Erythroblast (primary cell): Measurements from ENCODE around the gene PRKCD.
A peak's percentile ranks its signal among the peaks of the same experiment; 100 is the strongest.

ENCODE experiments used
- DNase-seq, 2 experiments: peaks; one replicate each; lab custom pipeline; 2025; lab: John Stamatoyannopoulos, UW
- GATA1 ChIP-seq: IDR thresholded peaks from 2 replicates; pipeline ENCODE4 v1.6.1; 2011; ENCODE audit warnings: low read depth, mild to moderate bottlenecking, control low read depth, low read length, moderate library complexity
- POLR2A ChIP-seq: IDR thresholded peaks from 2 replicates; pipeline ENCODE4 v1.6.1; 2011; ENCODE audit warnings: mild to moderate bottlenecking, low read length

Gene PRKCD

DNA sequence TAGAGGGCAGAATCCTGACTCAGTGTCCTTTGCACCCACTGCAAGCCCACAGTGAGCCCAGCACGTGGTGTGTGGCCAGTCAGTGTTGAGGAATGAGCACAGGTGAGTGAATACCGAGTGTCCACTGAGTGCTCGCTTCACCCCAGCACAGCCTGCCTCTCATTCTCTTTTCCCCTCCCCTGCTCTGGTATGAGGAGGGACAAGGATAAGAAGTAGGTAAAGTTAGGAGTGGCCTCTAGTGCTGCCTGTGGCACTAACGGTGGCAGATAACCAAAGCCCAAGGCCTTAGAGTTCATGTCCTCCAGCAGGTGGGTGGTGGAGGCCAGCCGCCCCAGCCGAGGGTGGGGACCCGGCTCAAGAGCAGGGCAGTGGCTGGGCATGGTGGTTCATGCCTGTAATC is 38.0 kb downstream of the PRKCD start:
- no peak for DNase-seq
- TF ChIP-seq POLR2A (no peak), GATA1 (no peak)

DNA sequence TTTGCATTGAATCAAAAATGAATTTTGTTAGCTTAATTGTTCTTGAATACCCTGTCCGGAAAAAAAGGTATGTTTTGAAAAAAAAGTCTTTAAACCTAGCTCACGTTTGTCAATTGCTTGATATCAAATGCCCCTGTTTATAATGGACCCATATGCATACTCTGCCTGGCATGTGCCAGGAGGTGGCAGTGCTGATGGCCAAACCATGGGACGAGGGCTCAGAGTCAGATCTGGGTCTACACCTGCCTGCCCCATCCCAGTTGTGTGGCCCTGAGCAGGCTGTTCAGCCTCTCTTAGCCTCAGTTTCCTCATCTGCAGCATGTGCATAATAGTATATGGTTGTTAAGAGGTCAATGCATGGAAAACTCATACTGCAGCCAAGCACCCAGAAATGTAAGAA is 38.8 kb downstream of the PRKCD start:
- no peak for DNase-seq
- TF ChIP-seq GATA1 (no peak), POLR2A (no peak)

DNA sequence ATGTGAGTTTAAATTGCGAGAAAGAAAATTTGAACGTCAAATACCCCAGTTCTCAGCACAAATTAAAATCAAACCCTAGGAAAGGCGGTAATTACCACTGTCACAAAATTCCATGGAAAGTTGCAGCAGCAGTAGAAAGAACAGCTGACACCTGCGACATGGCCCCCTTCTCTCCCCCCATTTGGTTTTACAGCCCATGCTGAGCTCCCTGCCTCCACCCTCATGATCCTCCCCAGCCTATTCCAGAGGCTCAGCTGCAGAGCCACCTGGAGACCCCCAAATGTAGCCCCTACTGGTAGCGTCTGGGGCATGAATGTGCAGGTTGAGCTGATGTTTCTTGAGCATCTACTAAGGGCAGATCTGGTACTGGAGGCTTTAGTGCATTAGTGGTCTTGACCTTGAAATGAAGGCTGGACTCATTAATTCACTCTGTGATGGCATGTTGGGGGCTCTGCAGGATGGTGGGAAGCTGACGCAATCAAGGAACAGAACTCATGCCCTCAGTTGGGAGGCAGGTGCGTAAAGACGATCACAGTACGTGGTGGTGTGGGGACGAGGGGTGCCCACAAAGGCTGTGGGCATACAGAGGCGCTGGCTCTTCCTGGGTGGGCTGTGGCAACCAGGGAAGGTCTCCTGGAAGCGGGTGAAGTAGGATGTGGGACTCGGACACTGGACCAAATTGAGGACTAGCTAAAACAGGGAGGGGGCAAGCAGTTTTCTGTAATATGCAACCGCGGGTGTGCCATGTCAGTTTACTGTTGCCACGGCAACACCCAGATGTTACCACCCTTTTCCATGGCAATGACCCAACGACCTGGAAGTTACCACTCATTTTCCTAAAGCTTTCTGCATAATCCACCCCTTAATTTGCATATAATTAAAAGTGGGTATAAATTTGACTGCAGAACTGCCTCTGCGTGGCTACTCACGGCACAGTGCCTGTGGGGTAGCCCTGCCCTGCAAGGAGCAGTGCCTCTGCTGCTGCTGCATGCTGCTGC is 39.8 kb downstream of the PRKCD start:
- no peak for DNase-seq
- no peak for TF ChIP-seq POLR2A
- TF ChIP-seq GATA1: no peak

DNA sequence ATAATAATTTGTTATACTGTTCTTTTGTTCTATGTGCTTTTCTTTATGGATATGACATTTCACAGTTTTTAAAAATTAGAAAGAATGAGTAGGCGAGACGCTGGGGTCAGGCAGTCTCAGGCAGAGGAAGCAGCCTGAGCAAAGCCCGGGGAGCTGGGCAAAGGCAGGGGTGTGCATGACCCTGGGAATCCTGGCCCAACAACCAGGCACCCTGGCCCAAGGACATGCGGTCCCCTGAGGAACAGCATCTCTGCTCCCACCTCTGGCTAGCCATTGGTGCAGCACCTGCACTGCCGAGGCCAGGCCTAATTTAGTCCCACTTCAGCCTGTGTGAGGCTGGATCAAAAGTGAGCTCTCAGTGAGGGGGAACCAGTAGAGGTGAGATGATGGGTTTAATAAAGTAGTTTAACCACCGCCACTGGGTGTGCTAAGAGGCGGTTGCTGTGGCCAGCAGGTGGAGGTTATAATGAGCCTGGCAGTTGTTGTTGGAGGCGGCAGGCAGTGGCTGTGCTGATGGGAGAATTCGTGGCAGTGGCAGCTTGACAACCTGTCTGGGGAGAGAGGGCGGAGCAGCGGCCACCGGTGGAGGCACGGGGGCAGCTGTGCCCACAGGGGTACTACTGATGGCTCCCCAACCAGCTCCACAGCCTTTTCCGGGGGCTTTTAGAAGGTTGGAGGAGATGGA is 41.5 kb downstream of the PRKCD start:
- no peak for DNase-seq
- TF ChIP-seq POLR2A (no peak), GATA1 (no peak)

DNA sequence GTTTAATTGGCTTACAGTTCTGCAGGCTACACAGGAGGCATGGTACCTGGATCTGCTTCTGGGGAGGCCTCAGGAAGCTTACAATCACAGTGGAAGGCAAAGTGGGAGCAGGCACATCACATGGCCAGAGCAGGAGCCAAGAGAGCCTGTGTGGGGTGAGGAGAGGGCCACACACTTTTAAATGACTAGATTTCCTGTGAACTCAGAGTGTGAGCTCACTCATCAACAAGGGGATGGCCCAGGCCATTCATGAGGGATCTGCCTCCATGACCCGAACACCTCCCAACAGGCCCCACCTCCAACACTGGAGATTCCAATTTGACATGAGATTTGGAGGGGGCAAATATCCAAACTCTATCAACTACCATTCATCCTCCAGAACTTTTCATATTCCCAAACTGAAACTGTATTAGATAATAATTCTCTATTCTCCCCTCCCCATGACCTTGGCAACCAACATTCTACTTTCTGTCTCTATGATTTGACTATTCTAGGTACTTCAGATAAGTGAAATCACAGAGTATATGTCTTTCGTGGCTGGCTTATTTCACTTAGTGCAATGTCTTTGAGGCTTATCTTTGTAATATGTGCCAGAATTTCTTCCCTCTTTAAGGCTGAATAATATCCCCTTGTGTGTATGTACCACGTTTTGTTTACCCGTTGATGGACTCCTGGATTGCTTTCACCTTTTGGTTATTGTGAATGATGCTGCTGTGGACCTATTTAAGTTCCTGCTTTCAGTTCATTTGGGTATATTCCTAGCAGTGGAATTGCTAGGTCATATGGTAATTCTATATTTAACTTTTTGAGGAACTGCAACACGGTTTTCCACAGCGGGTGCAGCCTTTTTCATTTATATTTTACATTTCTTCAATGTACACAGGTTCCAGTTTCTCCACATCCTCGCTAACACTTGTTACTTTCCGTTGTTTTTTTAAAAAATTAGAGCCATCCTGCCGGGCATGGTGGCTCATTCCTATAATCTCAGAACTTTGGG is 51.0 kb downstream of the PRKCD start:
- DNase-seq: no peak
- TF ChIP-seq POLR2A (no peak), GATA1 (no peak)

DNA sequence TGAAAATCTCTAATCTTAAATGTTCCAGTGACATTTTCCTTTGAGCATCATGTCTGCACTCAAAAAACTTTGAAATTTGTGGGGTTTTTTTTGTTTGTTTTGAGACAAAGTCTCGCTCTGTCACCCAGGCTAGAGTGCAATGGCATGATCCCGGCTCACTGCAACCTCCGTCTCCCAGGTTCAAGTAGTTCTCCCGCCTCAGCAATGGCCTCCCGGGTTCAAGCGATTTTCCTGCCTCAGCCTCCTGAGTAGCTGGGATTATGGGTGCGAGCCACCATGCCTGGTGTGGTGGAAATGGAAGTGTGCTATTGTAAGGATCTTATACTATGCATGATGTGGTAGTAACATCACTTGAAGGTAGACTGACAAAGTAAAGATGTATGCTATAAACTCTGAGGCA is 52.3 kb downstream of the PRKCD start:
- no peak for DNase-seq
- TF ChIP-seq POLR2A: no peak
- TF ChIP-seq GATA1: no peak

DNA sequence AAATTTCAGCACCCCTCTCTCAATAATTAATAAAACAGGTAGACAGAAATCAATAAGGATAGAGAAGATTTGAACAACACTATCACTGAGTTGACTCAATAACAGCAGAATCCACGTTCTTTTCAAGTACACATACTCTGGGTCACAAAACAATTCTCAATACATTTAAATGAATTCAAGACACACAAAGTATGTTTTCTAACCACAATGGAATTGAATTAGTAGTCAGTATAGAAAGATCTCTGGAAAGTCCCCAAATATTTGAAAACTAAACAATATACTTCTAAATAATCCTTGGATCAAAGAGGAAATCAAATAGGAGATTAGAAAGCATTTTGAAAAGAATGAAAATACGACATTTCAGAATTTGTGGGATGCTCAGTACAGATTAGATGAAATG is 54.8 kb downstream of the PRKCD start:
- DNase-seq: no peak
- TF ChIP-seq POLR2A (no peak), GATA1 (no peak)

DNA sequence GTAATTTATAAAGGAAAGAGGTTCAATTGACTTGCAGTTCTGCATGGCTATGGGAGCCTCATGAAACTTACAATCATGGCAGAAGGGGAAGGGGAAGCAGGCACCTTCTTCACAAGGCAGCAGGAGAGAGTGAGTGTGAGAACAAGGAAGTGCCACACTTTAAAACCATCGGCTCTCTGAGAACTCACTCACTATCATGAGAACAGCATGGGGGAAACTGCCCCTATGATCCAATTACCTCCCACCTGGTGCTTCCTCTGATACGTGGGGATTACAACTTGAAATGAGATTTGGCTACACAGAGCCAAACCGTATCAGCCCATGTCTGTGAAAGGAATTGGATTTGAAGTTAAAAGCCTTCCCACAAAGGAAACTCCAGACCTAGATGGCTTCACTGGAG is 55.7 kb downstream of the PRKCD start:
- TF ChIP-seq POLR2A: no peak
- no peak for TF ChIP-seq GATA1
- no peak for DNase-seq

DNA sequence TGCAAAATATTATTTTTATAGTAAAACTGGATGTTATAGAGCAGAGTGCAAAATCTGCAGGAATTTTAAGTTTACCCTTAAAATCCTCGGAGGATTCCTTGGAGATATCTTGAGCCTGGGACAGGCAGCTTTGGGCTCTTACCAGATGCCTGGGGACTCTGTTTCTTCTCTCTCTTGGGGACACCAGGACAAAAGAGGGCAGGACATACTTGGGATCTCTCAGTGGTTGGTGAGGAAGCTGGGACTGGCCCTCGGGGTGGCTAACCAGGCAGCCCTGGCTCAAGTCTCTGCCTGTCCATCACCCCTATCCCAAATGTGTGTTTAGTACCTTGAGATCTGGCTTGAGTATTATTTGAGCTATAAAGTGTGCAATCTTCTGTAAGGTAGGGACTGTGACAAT is 56.2 kb downstream of the PRKCD start:
- no peak for TF ChIP-seq GATA1
- TF ChIP-seq POLR2A: no peak
- no peak for DNase-seq

DNA sequence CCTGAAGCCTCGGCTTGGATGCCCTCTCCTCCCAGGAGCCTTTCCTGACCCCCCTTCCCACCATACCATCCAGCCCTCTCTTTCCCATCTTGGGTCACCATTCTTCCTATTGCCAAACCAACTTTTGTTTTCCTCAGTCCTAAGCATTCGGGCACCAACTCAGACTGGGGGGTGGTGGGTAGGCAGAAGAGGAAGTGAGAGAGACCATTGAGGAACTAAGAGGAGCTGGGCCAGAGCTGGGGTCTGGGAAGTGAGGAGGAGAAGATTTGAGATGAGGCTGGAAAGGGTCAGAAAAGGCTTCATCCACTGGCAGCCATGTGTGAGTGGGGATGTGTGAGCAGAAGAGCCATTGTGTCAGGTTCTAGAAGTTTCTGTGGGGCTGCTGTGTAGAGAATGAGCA is 57.1 kb downstream of the PRKCD start:
- no peak for DNase-seq
- TF ChIP-seq GATA1 (no peak), POLR2A (no peak)

DNA sequence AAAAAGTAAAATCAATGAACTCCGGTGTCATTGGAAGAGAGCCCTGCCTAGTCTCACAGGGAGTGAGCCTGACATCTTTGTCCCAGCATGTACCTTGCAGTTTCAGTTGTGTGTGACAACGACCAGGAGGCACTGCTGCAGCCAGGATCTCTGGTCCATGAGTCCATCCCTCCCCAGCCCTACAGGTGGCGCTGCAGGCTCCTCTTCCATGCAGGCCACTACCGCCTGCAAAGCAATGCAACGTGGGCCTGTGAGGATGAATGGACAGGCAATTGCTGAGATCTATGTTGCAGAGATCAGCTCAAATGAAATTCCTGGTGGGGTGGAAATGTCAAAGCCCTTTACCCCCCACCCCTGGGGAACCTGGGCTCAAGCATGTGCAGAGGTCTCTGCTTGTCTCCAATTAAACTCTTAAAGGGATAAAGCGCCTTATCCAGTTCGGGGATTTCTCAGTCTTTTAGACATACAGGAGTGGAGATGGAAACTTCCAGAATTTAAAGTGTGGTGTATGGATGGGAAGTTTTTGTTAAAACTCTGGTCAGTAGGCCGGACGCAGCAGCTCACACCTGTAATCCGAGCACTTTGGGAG is 59.0 kb downstream of the PRKCD start:
- peak; percentile 82 to 90 for DNase-seq
- TF ChIP-seq GATA1: no peak
- TF ChIP-seq POLR2A: no peak

DNA sequence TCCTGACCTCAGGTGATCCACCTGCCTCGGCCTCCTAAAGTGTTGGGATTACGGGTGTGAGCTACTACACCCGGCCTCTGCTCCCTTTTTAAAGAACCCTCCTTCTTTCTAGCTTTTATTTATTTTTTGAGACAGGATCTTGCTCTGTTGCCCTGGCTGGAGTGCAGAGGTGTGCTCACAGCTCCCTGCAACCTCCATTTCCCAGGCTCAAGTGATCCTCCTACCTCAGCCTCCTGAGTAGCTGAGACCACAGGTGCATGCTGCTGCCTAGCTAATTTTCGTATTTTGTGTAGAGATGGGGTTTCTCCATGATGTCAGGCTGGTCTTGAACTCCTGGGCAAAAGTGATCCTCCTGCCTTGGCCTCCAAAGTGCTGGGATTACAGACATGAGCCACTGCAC is 60.3 kb downstream of the PRKCD start:
- no peak for DNase-seq
- TF ChIP-seq POLR2A (no peak), GATA1 (no peak)

DNA sequence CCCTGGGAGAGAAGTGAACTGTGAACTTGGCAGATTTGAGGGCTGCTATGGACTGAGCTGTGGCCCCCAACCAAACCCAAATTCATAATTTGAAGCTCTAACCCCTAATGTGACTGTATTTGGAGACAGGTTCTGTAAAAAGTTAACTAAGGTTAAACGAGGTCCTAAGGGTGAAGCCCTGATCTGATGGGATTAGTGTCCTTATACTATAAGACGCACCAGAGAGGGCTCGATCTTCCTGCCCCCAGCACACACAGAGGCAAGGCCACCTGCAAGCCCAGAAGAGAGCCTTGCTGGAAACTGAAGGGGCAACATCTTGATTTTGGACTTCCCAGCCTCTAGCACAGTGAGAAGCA is 60.8 kb downstream of the PRKCD start:
- no peak for TF ChIP-seq GATA1
- TF ChIP-seq POLR2A: no peak
- no peak for DNase-seq
